ENCODE measurements around the gene CFAP92. TPM values are rescaled to one million over a fixed set of nuclear protein-coding genes. Genes with fewer than 3 reads are reported as not detected.

The CFAP92 gene
- total RNA-seq, 1 donor from 2014 or later = 2.7 TPM

- Mint-ChIP-seq H3K4me1 (ENCODE audit: low read depth) (peaks cover 1% of the 10 kb centered on the region), H3K4me3 (ENCODE audit: low read depth) (no peak overlapping the region), H3K27ac (no peak overlapping the region), H3K27me3 (peaks cover 6% of the 10 kb centered on the region), H3K9me3 (ENCODE audit: low read depth) (no peaks in the 10 kb centered on the region), H3K36me3 (ENCODE audit: insufficient read depth) (no peaks in the 10 kb centered on the region)
- TF ChIP-seq CTCF (IDR thresholded peaks at IDR 0.05; ENCODE audit: unreplicated experiment) = no peak
- DNase-seq (ENCODE audit: low spot score, unreplicated experiment) = no peak
These were observed 22.5 kb upstream of the CFAP92 start for GRCh38 chr3:129016356-129016719.

GRCh38 chr3:129015388-129016105 is 21.7 kb upstream of the CFAP92 start:
- no peaks in the 10 kb centered on the region for H3K9me3 Mint-ChIP-seq (ENCODE audit: low read depth)
- peak overlapping the region; percentile 59 for H3K27ac Mint-ChIP-seq

GRCh38 chr3:129014793-129015345 is 21.0 kb upstream of the CFAP92 start:
- Mint-ChIP-seq H3K4me3 (ENCODE audit: low read depth) (no peak overlapping the region), H3K9me3 (ENCODE audit: low read depth) (no peaks in the 10 kb centered on the region), H3K36me3 (ENCODE audit: insufficient read depth) (no peaks in the 10 kb centered on the region), H3K4me1 (ENCODE audit: low read depth) (peaks cover 1% of the 10 kb centered on the region), H3K27ac (no peak overlapping the region), H3K27me3 (peaks cover 6% of the 10 kb centered on the region)
- TF ChIP-seq CTCF (IDR thresholded peaks at IDR 0.05; ENCODE audit: unreplicated experiment) = no peak
- DNase-seq (ENCODE audit: low spot score, unreplicated experiment) = no peak

More at GRCh38 chr3:129015388-129016105, 21.7 kb upstream of the CFAP92 start:
- Mint-ChIP-seq H3K36me3 (ENCODE audit: insufficient read depth) (no peaks in the 10 kb centered on the region), H3K4me3 (ENCODE audit: low read depth) (no peak overlapping the region), H3K27me3 (peaks cover 6% of the 10 kb centered on the region), H3K4me1 (ENCODE audit: low read depth) (peaks cover 1% of the 10 kb centered on the region)
- TF ChIP-seq CTCF (IDR thresholded peaks at IDR 0.05; ENCODE audit: unreplicated experiment) = no peak
- no peak for DNase-seq (ENCODE audit: low spot score, unreplicated experiment)

GRCh38 chr3:129014148-129014547 is 20.3 kb upstream of the CFAP92 start:
- no peak for DNase-seq (ENCODE audit: low spot score, unreplicated experiment)
- H3K9me3 Mint-ChIP-seq (ENCODE audit: low read depth) = no peaks in the 10 kb centered on the region
- H3K36me3 Mint-ChIP-seq (ENCODE audit: insufficient read depth) = no peaks in the 10 kb centered on the region
- no peak for TF ChIP-seq CTCF (IDR thresholded peaks at IDR 0.05; ENCODE audit: unreplicated experiment)
- peak overlapping the region; percentile 52 for H3K27ac Mint-ChIP-seq
- H3K4me3 Mint-ChIP-seq (ENCODE audit: low read depth) = no peak overlapping the region
- peaks cover 1% of the 10 kb centered on the region for H3K4me1 Mint-ChIP-seq (ENCODE audit: low read depth)
- peaks cover 8% of the 10 kb centered on the region for H3K27me3 Mint-ChIP-seq

GRCh38 chr3:129013491-129013891 is 19.6 kb upstream of the CFAP92 start:
- Mint-ChIP-seq H3K27ac (no peak overlapping the region), H3K4me1 (ENCODE audit: low read depth) (peaks cover 1% of the 10 kb centered on the region), H3K4me3 (ENCODE audit: low read depth) (no peak overlapping the region), H3K9me3 (ENCODE audit: low read depth) (no peaks in the 10 kb centered on the region), H3K27me3 (peaks cover 7% of the 10 kb centered on the region), H3K36me3 (ENCODE audit: insufficient read depth) (no peaks in the 10 kb centered on the region)
- TF ChIP-seq CTCF (IDR thresholded peaks at IDR 0.05; ENCODE audit: unreplicated experiment) = no peak
- no peak for DNase-seq (ENCODE audit: low spot score, unreplicated experiment)
